Neural cell (in vitro differentiated cells): Measurements from ENCODE around the gene OR10P1. TPM values are rescaled to one million over a fixed set of nuclear protein-coding genes. Genes with fewer than 3 reads are reported as not detected.
"Not testable (repeated sequence)": the region's sequence is repeated elsewhere in the genome, so short reads cannot be mapped to it uniquely, and the experiment has no call there.

Source experiments
- H2AFZ ChIP-seq: fragments of 200-600, 300-800 bp; sonication (generic), shearing (Covaris generic); 2 replicates; pipeline ENCODE4 v1.6.0; 2014; ENCODE audit warnings: low read depth, mild to moderate bottlenecking, antibody characterized with exemption, low read length, moderate library complexity
- H3F3A ChIP-seq: fragments of 200-600 bp; shearing (Covaris generic); 2 replicates; pipeline ENCODE4 v1.6.1; 2016; ENCODE audit warnings: mild to moderate bottlenecking, moderate library complexity, mixed read lengths, antibody characterized with exemption, low read length; ENCODE audit not compliant: insufficient read depth, poor library complexity, severe bottlenecking
- H3K27ac ChIP-seq: fragments of 200-600, 300-800 bp; sonication (generic), shearing (Covaris generic); 2 replicates; pipeline ENCODE4 v1.5.1; 2014; ENCODE audit warnings: mild to moderate bottlenecking, low read length, moderate library complexity
- H3K27me3 ChIP-seq: fragments of 300-800, 200-600 bp; sonication (generic), shearing (Covaris generic); 2 replicates; pipeline ENCODE4 v1.6.0; 2014; ENCODE audit warnings: mild to moderate bottlenecking, low read depth, low read length, moderate library complexity; ENCODE audit not compliant: insufficient read depth
- H3K36me3 ChIP-seq: fragments of 300-800, 200-600 bp; sonication (generic), shearing (Covaris generic); 2 replicates; pipeline ENCODE4 v1.5.1; 2014; ENCODE audit warnings: mild to moderate bottlenecking, antibody characterized with exemption, low read length, moderate library complexity; ENCODE audit not compliant: insufficient read depth
- H3K4me2 ChIP-seq: fragments of 300-800, 200-600 bp; sonication (generic), shearing (Covaris generic); 2 replicates; pipeline ENCODE4 v1.6.0; 2014; ENCODE audit warnings: mild to moderate bottlenecking, low read length
- H3K4me3 ChIP-seq: fragments of 300-800, 200-600 bp; sonication (generic), shearing (Covaris generic); 2 replicates; pipeline ENCODE4 v1.5.1; 2014; ENCODE audit warnings: mild to moderate bottlenecking, low read length, moderate library complexity
- H3K79me2 ChIP-seq: fragments of 200-600 bp; shearing (Covaris generic); replicated peaks from 2 replicates; pipeline ENCODE4 v1.6.0; 2014; ENCODE audit warnings: mild to moderate bottlenecking, low read length, moderate library complexity; ENCODE audit not compliant: insufficient read depth
- H3K9ac ChIP-seq: fragments of 300-800, 200-600 bp; sonication (generic), shearing (Covaris generic); 2 replicates; pipeline ENCODE4 v1.6.1; 2016; ENCODE audit warnings: mild to moderate bottlenecking, low read length, mixed read lengths
- H3K9me2 ChIP-seq: fragments of 200-600 bp; shearing (Covaris generic); 2 replicates; pipeline ENCODE4 v1.6.1; 2016; ENCODE audit warnings: mild to moderate bottlenecking, low read length, mixed read lengths; ENCODE audit not compliant: insufficient read depth
- H3K9me3 ChIP-seq: fragments of 200-600, 300-800 bp; sonication (generic), shearing (Covaris generic); 2 replicates; pipeline ENCODE4 v1.6.1; 2016; ENCODE audit warnings: mild to moderate bottlenecking, mixed run types, low read length, moderate library complexity, mixed read lengths
- H4K20me1 ChIP-seq: fragments of 200-600 bp; shearing (Covaris generic); 2 replicates; pipeline ENCODE4 v1.6.1; 2016; ENCODE audit warnings: mild to moderate bottlenecking, mixed run types; ENCODE audit not compliant: insufficient read depth
- EP300 ChIP-seq: fragments of 450-650 bp; conservative IDR thresholded peaks from 2 replicates; pipeline ENCODE4 v1.6.1; 2014; ENCODE audit warnings: antibody characterized with exemption, mild to moderate bottlenecking, moderate library complexity; ENCODE audit not compliant: poor library complexity, severe bottlenecking
- EZH2 ChIP-seq: fragments of 200-600, 300-800 bp; shearing (Covaris generic), sonication (generic); IDR thresholded peaks from 2 replicates; pipeline ENCODE4 v1.6.1; 2014; ENCODE audit warnings: antibody characterized with exemption, low read length, borderline replicate concordance, mild to moderate bottlenecking; ENCODE audit not compliant: insufficient read depth, poor library complexity, severe bottlenecking
- MXI1 ChIP-seq: fragments of 450-650 bp; conservative IDR thresholded peaks from 2 replicates; pipeline ENCODE4 v1.6.1; 2014; ENCODE audit warnings: antibody characterized with exemption, mild to moderate bottlenecking; ENCODE audit not compliant: poor library complexity, severe bottlenecking
- POLR2AphosphoS5 ChIP-seq: IDR thresholded peaks from 2 replicates; pipeline ENCODE4 v1.6.1; 2012
- RAD21 ChIP-seq: fragments of 450-650 bp; conservative IDR thresholded peaks from 2 replicates; pipeline ENCODE4 v1.6.1; 2014; ENCODE audit warnings: antibody characterized with exemption, mild to moderate bottlenecking, moderate library complexity
- SMC3 ChIP-seq: fragments of 450-650 bp; conservative IDR thresholded peaks from 2 replicates; pipeline ENCODE4 v1.6.1; 2014; ENCODE audit warnings: antibody characterized with exemption, mild to moderate bottlenecking, moderate library complexity; ENCODE audit not compliant: poor library complexity
- TAF1 ChIP-seq: IDR thresholded peaks from 2 replicates; pipeline ENCODE4 v1.6.1; 2012; ENCODE audit warnings: low read depth
- polyA minus RNA-seq: library from RNA; depleted of rRNA, polyadenylated mRNA; stranded (reverse); fragments of >200 nt; gene quantifications from 2 replicates; pipeline ENCODE4 v1.2.3, GENCODE V29; 2014
- polyA plus RNA-seq: library from polyadenylated mRNA; depleted of rRNA; stranded (reverse); fragments of >200 nt; gene quantifications from 2 replicates; pipeline ENCODE4 v1.2.3, GENCODE V29; 2014
- TF ChIP-seq, protein P1 (sequence below): fragments of 450-650 bp; IDR thresholded peaks from 2 replicates; pipeline ENCODE4 v1.5.1; 2014; ENCODE audit warnings: antibody characterized with exemption, mild to moderate bottlenecking, moderate library complexity; ENCODE audit not compliant: poor library complexity, severe bottlenecking
- TF ChIP-seq, protein P2 (sequence below): IDR thresholded peaks from 2 replicates; pipeline ENCODE4 v1.6.1; 2012; ENCODE audit warnings: borderline replicate concordance

Gene OR10P1, protein sequence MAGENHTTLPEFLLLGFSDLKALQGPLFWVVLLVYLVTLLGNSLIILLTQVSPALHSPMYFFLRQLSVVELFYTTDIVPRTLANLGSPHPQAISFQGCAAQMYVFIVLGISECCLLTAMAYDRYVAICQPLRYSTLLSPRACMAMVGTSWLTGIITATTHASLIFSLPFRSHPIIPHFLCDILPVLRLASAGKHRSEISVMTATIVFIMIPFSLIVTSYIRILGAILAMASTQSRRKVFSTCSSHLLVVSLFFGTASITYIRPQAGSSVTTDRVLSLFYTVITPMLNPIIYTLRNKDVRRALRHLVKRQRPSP
- polyA plus RNA-seq (not detected in 2 replicates), polyA minus RNA-seq (not detected in 2 replicates)

- Histone ChIP-seq H3K27ac (no peak within 1 kb of the TSS), H3K79me2 (no peaks in the 10 kb centered on the region), H3K9me3 (no peaks in the 10 kb centered on the region), H3K4me3 (no peak within 1 kb of the TSS), H3K9ac (no peak within 1 kb of the TSS), H3K27me3 (no peaks in the 10 kb centered on the region), H4K20me1 (no peaks in the 10 kb centered on the region), H3K4me2 (no peak within 1 kb of the TSS), H3K36me3 (no peaks in the 10 kb centered on the region), H3F3A (no peaks in the 10 kb centered on the region), H3K9me2 (no peaks in the 10 kb centered on the region), H2AFZ (no peak within 1 kb of the TSS)
- TF ChIP-seq EP300 (no peak), RAD21 (no peak), SMC3 (no peak), POLR2AphosphoS5 (no peak), MXI1 (no peak), EZH2 (no peak), TAF1 (no peak)
- TF ChIP-seq, protein P1, sequence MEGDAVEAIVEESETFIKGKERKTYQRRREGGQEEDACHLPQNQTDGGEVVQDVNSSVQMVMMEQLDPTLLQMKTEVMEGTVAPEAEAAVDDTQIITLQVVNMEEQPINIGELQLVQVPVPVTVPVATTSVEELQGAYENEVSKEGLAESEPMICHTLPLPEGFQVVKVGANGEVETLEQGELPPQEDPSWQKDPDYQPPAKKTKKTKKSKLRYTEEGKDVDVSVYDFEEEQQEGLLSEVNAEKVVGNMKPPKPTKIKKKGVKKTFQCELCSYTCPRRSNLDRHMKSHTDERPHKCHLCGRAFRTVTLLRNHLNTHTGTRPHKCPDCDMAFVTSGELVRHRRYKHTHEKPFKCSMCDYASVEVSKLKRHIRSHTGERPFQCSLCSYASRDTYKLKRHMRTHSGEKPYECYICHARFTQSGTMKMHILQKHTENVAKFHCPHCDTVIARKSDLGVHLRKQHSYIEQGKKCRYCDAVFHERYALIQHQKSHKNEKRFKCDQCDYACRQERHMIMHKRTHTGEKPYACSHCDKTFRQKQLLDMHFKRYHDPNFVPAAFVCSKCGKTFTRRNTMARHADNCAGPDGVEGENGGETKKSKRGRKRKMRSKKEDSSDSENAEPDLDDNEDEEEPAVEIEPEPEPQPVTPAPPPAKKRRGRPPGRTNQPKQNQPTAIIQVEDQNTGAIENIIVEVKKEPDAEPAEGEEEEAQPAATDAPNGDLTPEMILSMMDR: no peak
- TF ChIP-seq, protein P2, sequence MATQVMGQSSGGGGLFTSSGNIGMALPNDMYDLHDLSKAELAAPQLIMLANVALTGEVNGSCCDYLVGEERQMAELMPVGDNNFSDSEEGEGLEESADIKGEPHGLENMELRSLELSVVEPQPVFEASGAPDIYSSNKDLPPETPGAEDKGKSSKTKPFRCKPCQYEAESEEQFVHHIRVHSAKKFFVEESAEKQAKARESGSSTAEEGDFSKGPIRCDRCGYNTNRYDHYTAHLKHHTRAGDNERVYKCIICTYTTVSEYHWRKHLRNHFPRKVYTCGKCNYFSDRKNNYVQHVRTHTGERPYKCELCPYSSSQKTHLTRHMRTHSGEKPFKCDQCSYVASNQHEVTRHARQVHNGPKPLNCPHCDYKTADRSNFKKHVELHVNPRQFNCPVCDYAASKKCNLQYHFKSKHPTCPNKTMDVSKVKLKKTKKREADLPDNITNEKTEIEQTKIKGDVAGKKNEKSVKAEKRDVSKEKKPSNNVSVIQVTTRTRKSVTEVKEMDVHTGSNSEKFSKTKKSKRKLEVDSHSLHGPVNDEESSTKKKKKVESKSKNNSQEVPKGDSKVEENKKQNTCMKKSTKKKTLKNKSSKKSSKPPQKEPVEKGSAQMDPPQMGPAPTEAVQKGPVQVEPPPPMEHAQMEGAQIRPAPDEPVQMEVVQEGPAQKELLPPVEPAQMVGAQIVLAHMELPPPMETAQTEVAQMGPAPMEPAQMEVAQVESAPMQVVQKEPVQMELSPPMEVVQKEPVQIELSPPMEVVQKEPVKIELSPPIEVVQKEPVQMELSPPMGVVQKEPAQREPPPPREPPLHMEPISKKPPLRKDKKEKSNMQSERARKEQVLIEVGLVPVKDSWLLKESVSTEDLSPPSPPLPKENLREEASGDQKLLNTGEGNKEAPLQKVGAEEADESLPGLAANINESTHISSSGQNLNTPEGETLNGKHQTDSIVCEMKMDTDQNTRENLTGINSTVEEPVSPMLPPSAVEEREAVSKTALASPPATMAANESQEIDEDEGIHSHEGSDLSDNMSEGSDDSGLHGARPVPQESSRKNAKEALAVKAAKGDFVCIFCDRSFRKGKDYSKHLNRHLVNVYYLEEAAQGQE: no peak
These were observed at the start of gene OR10P1 for GRCh38 chr12:55636853-55637252. OR10P1 (plus strand) TSS chr12:55636892; CDS start chr12:55636892, 0 bp downstream.

DNA sequence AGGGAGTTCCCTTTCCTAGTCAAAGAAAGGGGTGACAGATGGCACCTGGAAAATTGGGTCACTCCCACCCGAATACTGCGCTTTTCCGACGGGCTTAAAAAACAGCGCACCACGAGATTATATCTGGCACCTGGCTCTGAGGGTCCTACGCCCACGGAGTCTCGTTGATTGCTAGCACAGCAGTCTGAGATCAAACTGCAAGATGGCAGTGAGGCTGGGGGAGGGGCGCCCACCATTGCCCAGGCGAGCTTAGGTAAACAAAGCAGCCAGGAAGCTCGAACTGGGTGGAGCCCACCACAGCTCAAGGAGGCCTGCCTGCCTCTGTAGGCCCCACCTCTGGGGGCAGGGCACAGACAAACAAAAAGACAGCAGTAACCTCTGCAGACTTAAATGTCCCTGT is 46.5 kb upstream of the OR10P1 start:
- H2AFZ ChIP-seq, H3K9me3 ChIP-seq: not testable (repeated sequence)

More for the DNA sequence above, 46.5 kb upstream of the OR10P1 start:
- H3K79me2 ChIP-seq, H3K4me2 ChIP-seq, H4K20me1 ChIP-seq, H3K36me3 ChIP-seq, H3K9ac ChIP-seq, H3K4me3 ChIP-seq, H3K27ac ChIP-seq, H3K9me2 ChIP-seq, H3K27me3 ChIP-seq, H3F3A ChIP-seq: not testable (repeated sequence)
